ENCODE measurements around the gene WRNIP1. TPM values are rescaled to one million over a fixed set of nuclear protein-coding genes. Genes with fewer than 3 reads are reported as not detected.
A peak's percentile ranks its signal among the peaks of the same experiment; 100 is the strongest.

Gene WRNIP1
- total RNA-seq, 8 experiments from 2014 or later, result 37.7 to 61.2 (median 42.9) TPM

- H3K4me3 ChIP-seq, result no peak overlapping the region
- peaks cover 0 to 7% of the 10 kb centered on the region in 2 donors for H3K4me1 ChIP-seq (replicated peaks in 1 of 2)
- in situ Hi-C loops (cut with MboI; ENCODE audit: low pct_unique_long_range_greater_than_20kb in 2 of 9, low sequenced_read_pairs in 9 of 9, unreplicated experiment in 9 of 9), result no loop called here
- no peak for ATAC-seq (replicated peaks in 6 of 8)
- no peak overlapping the region for H3K27ac ChIP-seq
These were observed 51.0 kb downstream of the WRNIP1 start for GRCh38 chr6:2816158-2816557.

- in situ Hi-C loops (cut with MboI; ENCODE audit: low pct_unique_long_range_greater_than_20kb in 2 of 9, low sequenced_read_pairs in 9 of 9, unreplicated experiment in 9 of 9), result no loop called here
- WGBS, 10 experiments, result 38 to 100% (median 81%) methylated on average over 1 to 4 of the region's 4 CpGs
- no peak overlapping the region for H3K27ac ChIP-seq
- H3K4me3 ChIP-seq, result no peak overlapping the region
- peak in 3 of 8 experiments; percentile 48 to 86 (median 78) for ATAC-seq (replicated peaks in 6 of 8)
- H3K4me1 ChIP-seq (replicated peaks in 1 of 2), result peaks cover 0 to 7% of the 10 kb centered on the region in 2 donors
These were observed 52.8 kb downstream of the WRNIP1 start for GRCh38 chr6:2817903-2818443.

GRCh38 chr6:2818593-2818992 lies 53.4 kb downstream of the WRNIP1 start:
- no peak overlapping the region for H3K27ac ChIP-seq
- in situ Hi-C loops (cut with MboI; ENCODE audit: low pct_unique_long_range_greater_than_20kb in 2 of 9, low sequenced_read_pairs in 9 of 9, unreplicated experiment in 9 of 9), result no loop called here
- peak in 4 of 8 experiments; percentile 23 to 83 (median 48) for ATAC-seq (replicated peaks in 6 of 8)

DNA sequence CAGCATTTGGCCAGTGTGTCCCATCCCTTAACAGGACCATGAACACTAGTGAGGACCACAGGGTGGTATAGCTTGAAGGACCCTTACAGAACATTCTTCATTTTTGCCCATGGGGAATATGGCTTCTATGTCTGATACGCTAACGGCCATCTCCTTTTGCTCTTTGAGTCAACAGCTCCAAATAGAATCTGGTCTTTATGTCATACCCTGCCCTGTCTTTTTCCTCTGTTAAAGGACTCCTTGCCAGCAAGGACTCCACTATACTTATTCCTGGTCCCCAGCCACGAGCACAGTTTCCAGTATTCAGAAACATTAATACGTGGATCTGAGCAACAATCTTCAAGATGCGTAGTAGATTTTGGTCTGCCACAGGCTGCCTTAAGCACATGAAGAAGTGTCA lies 53.9 kb downstream of the WRNIP1 start:
- H3K4me3 ChIP-seq, result no peak overlapping the region
- ATAC-seq (replicated peaks in 6 of 8), result no peak
- 76 to 100% (median 93%) methylated on average over 1 to 5 of the region's 5 CpGs; no CpG with 5 or more reads in 2 of the 10 experiments for WGBS, 10 experiments
- H3K27ac ChIP-seq, result no peak overlapping the region
- H3K4me1 ChIP-seq (replicated peaks in 1 of 2), result peaks cover 0 to 7% of the 10 kb centered on the region in 2 donors
- in situ Hi-C loops (cut with MboI; ENCODE audit: low pct_unique_long_range_greater_than_20kb in 2 of 9, low sequenced_read_pairs in 9 of 9, unreplicated experiment in 9 of 9), result no loop called here

More at GRCh38 chr6:2818593-2818992, 53.4 kb downstream of the WRNIP1 start:
- Histone ChIP-seq H3K4me3 (no peak overlapping the region), H3K4me1 (replicated peaks in 1 of 2) (peaks cover 0 to 7% of the 10 kb centered on the region in 2 donors)
- WGBS, 10 experiments, result 0 to 92% (median 74%) methylated on average over 2 to 3 of the region's 3 CpGs; no CpG with 5 or more reads in 1 of the 10 experiments

DNA sequence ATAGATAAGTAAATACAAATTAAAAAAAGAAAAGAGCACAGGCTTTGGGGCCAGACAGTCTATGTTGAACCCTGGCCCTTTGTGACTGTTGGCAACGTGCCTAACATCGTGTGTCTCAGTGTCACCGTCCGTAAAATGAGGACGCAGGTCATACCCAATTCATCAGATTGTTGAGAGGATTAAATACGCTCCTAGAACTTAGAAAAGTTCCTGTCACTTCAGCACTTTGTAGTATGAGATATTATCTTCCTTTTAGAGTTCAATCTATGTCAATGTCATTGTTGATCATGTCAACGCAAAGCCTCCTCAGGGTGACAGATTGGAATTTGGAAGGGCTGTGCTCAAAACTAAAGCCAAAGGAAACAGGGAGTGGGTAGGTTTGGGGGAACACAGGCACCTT lies 54.8 kb downstream of the WRNIP1 start:
- 45 to 100% (median 72%) methylated on average over 1 to 7 of the region's 7 CpGs for WGBS, 10 experiments
- peaks cover 0 to 7% of the 10 kb centered on the region in 2 donors for H3K4me1 ChIP-seq (replicated peaks in 1 of 2)
- H3K4me3 ChIP-seq, result no peak overlapping the region
- H3K27ac ChIP-seq, result no peak overlapping the region
- in situ Hi-C loops (cut with MboI; ENCODE audit: low pct_unique_long_range_greater_than_20kb in 2 of 9, low sequenced_read_pairs in 9 of 9, unreplicated experiment in 9 of 9), result no loop called here
- ATAC-seq (replicated peaks in 6 of 8), result no peak

DNA sequence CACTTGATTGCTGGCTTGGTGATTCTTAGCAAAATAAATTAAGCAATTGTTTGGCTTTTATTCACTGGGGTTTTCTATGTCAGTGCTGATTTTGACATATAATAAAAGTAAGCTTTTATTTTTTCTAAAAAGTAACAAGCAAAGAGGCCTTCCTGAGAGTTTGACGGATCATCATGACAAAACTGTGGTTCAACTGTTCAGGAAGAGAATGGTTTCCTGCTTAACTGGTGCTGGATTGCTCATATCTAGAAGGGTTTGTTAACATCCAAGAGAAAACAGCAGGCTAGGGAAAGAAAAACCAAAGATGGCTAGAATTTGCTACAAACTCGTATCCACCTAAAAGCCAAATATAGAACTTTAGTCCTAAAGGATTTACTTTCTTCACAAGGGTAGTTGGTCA lies 55.2 kb downstream of the WRNIP1 start:
- 50 to 86% (median 77%) methylated on average over 1 to 2 of the region's 2 CpGs; no CpG with 5 or more reads in 1 of the 10 experiments for WGBS, 10 experiments
- no peak for ATAC-seq (replicated peaks in 6 of 8)
- in situ Hi-C loops (cut with MboI; ENCODE audit: low pct_unique_long_range_greater_than_20kb in 2 of 9, low sequenced_read_pairs in 9 of 9, unreplicated experiment in 9 of 9), result no loop called here
- no peak overlapping the region for H3K27ac ChIP-seq
- H3K4me3 ChIP-seq, result no peak overlapping the region
- peaks cover 0 to 7% of the 10 kb centered on the region in 2 donors for H3K4me1 ChIP-seq (replicated peaks in 1 of 2)

- no peak overlapping the region for H3K27ac ChIP-seq
- H3K4me1 ChIP-seq (replicated peaks in 1 of 2), result peaks cover 0 to 7% of the 10 kb centered on the region in 2 donors
- in situ Hi-C loops (cut with MboI; ENCODE audit: low pct_unique_long_range_greater_than_20kb in 2 of 9, low sequenced_read_pairs in 9 of 9, unreplicated experiment in 9 of 9), result no loop called here
- 40 to 100% (median 93%) methylated on average over 1 to 3 of the region's 3 CpGs; no CpG with 5 or more reads in 2 of the 10 experiments for WGBS, 10 experiments
- H3K4me3 ChIP-seq, result no peak overlapping the region
- no peak for ATAC-seq (replicated peaks in 6 of 8)
These were observed 56.4 kb downstream of the WRNIP1 start for GRCh38 chr6:2821554-2821953.

DNA sequence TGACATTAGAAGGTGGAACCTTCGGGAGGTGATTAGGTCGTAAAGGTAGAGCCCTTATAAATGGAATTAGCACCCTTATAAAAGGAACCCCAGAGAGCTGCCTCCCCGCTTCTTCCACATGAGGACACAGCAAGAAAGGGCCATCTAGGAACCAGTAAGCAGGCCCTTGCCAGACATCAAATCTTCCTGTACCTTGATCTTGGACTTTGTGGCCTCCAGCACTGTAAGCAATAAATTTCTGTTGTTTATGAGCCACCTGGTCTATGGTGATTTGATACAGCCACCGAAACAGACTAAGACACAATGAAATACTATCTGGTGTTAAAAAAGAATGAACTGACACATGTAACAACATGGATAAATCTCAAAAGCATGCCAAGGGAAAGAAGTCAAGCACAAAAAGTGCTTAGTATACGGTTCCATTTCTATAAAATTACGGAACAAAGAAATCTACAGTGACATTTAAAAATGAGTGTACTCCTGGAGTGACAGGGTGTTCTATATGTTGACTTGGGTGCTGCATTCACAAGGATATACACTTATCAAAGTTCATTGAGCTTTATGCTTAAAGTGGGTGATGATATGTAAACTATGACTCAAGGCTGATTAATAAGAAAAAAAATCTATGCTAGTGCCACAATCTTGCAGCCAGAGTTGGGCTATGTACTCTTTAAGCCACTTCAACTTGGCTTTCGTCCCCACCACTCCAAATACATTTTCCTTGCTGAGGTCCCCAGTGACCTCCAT lies 58.1 kb downstream of the WRNIP1 start:
- H3K4me3 ChIP-seq, result no peak overlapping the region
- no peak overlapping the region for H3K27ac ChIP-seq
- no peak for ATAC-seq (replicated peaks in 6 of 8)
- in situ Hi-C loops (cut with MboI; ENCODE audit: low pct_unique_long_range_greater_than_20kb in 2 of 9, low sequenced_read_pairs in 9 of 9, unreplicated experiment in 9 of 9), result no loop called here
- H3K4me1 ChIP-seq (replicated peaks in 1 of 2), result peaks cover 0 to 6% of the 10 kb centered on the region in 2 donors
- 67 to 100% (median 92%) methylated on average over 1 to 6 of the region's 7 CpGs for WGBS, 10 experiments

DNA sequence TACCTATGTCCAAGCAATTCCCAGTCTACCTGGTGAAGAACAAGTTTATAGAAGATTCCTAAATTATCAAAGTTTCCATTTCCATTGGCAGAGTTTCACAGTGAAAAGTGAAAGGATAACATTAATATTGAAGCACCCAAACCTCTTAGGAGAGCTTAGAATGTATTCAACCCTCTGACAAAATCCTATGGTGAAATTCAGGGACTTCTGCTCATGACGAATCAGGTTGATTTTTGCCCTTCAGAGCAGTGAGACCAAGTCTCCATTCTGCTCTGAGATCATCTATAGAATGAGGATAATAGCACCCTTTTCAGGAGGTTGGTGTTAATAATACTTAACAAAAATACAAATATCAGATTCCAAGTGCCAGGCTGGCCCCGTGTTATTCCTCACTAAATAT lies 60.9 kb downstream of the WRNIP1 start:
- Histone ChIP-seq H3K27ac (no peak overlapping the region), H3K4me1 (replicated peaks in 1 of 2) (no peaks in the 10 kb centered on the region), H3K4me3 (no peak overlapping the region)
- no peak for ATAC-seq (replicated peaks in 6 of 8)
- in situ Hi-C loops (cut with MboI; ENCODE audit: low pct_unique_long_range_greater_than_20kb in 2 of 9, low sequenced_read_pairs in 9 of 9, unreplicated experiment in 9 of 9), result loop anchor here in 1 of 9 experiments (25.0 kb wide), 1 partner anchor 111 kb away; no protein-coding TSS in a partner anchor
- WGBS, 10 experiments, result 39 to 100% (median 91%) methylated on average over 1 to 2 of the region's 2 CpGs; no CpG with 5 or more reads in 1 of the 10 experiments

DNA sequence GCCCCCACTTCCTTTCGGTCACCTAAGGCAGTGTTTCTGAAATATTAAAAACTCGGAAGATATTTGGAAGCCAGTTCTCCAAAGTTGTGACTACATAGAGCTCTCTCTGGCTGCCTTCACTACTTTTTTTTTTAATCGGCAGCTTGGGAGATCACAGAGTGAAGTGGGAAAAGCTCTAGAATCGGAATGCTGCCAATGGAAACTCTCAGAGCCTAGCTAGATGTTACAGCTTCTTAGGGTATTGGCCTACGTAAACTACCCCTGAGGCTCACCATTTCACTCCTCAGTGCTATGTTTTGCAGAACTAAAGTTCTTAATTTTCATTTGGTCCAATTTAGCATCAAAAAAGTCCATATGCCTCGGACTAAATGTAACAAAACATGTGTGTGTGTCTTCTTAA lies 61.9 kb downstream of the WRNIP1 start:
- 13 to 98% (median 80%) methylated on average over 2 to 6 of the region's 6 CpGs; no CpG with 5 or more reads in 1 of the 10 experiments for WGBS, 10 experiments
- Histone ChIP-seq H3K4me3 (no peak overlapping the region), H3K27ac (no peak overlapping the region), H3K4me1 (replicated peaks in 1 of 2) (no peaks in the 10 kb centered on the region)
- no peak for ATAC-seq (replicated peaks in 6 of 8)
- in situ Hi-C loops (cut with MboI; ENCODE audit: low pct_unique_long_range_greater_than_20kb in 2 of 9, low sequenced_read_pairs in 9 of 9, unreplicated experiment in 9 of 9), result loop anchor here in 1 of 9 experiments (25.0 kb wide), 1 partner anchor 110 kb away; no protein-coding TSS in a partner anchor

DNA sequence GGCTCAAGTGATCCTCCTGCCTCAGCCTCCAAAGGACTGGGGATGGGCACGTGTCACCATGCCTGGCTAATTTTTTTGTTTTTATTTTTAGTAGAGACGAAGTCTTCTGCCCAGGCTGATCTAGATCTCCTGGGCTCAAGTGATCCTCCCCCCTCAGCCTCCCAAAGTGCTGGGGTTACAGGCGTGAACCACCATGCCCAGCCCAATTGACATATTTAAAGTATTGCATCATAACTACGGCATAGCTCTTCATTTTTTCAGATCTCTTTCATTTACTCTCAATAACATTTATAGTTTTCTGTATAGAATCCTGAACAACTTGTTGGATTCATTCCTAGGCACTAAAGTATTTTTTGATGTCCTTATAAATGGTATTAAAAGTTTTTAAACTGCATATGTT lies 63.4 kb downstream of the WRNIP1 start:
- Histone ChIP-seq H3K27ac (no peak overlapping the region), H3K4me3 (no peak overlapping the region), H3K4me1 (replicated peaks in 1 of 2) (no peaks in the 10 kb centered on the region)
- in situ Hi-C loops (cut with MboI; ENCODE audit: low pct_unique_long_range_greater_than_20kb in 2 of 9, low sequenced_read_pairs in 9 of 9, unreplicated experiment in 9 of 9), result loop anchor here in 1 of 9 experiments (25.0 kb wide), 1 partner anchor 109 kb away; no protein-coding TSS in a partner anchor
- WGBS, 10 experiments, result 85 to 100% (median 98%) methylated on average over 1 to 4 of the region's 4 CpGs
- no peak for ATAC-seq (replicated peaks in 6 of 8)

GRCh38 chr6:2829253-2829652 lies 64.1 kb downstream of the WRNIP1 start:
- 87 to 100% (median 98%) methylated on average over 2 of the region's 2 CpGs; no CpG with 5 or more reads in 1 of the 10 experiments for WGBS, 10 experiments
- no peak overlapping the region for H3K4me3 ChIP-seq
- no peaks in the 10 kb centered on the region for H3K4me1 ChIP-seq (replicated peaks in 1 of 2)
- ATAC-seq (replicated peaks in 6 of 8), result no peak
- in situ Hi-C loops (cut with MboI; ENCODE audit: low pct_unique_long_range_greater_than_20kb in 2 of 9, low sequenced_read_pairs in 9 of 9, unreplicated experiment in 9 of 9), result loop anchor here in 1 of 9 experiments (25.0 kb wide), 1 partner anchor 108 kb away; no protein-coding TSS in a partner anchor
- H3K27ac ChIP-seq, result no peak overlapping the region

- Histone ChIP-seq H3K4me1 (replicated peaks in 1 of 2) (no peaks in the 10 kb centered on the region), H3K4me3 (no peak overlapping the region), H3K27ac (no peak overlapping the region)
- no peak for ATAC-seq (replicated peaks in 6 of 8)
- 76 to 100% (median 92%) methylated on average over 1 to 3 of the region's 3 CpGs for WGBS, 10 experiments
- in situ Hi-C loops (cut with MboI; ENCODE audit: low pct_unique_long_range_greater_than_20kb in 2 of 9, low sequenced_read_pairs in 9 of 9, unreplicated experiment in 9 of 9), result loop anchor here in 1 of 9 experiments (25.0 kb wide), 1 partner anchor 107 kb away; no protein-coding TSS in a partner anchor
These were observed 65.0 kb downstream of the WRNIP1 start for GRCh38 chr6:2830183-2830582.
